Mammary epithelial cell (primary cell): ENCODE results near the gene SLC10A1.

Experiments used
- CTCF ChIP-seq, 2 donors: IDR thresholded peaks in 1 of 2; conservative IDR thresholded peaks in 1 of 2; 2 replicates each; pipeline ENCODE4 v1.5.1; 2011 to 2012; ENCODE audit warnings: inconsistent platforms in 2 of 2, low read length in 2 of 2, mild to moderate bottlenecking in 2 of 2, control low read depth in 1 of 2, low read depth in 1 of 2; ENCODE audit not compliant: insufficient read depth in 1 of 2; ENCODE audit errors: extremely low read depth in 1 of 2
- EZH2 ChIP-seq: IDR thresholded peaks from 2 replicates; pipeline ENCODE4 v1.6.1; 2012; ENCODE audit warnings: low read length, inconsistent platforms, borderline replicate concordance

GRCh38 chr14:69727860-69728259 is 69.2 kb downstream of the SLC10A1 start:
- no peak for TF ChIP-seq EZH2
- no peak for TF ChIP-seq CTCF (conservative IDR thresholded peaks at IDR 0.05 in 1 of 2, IDR thresholded peaks at IDR 0.05 in 1 of 2; ENCODE audit: extremely low read depth in 1 of 2, insufficient read depth in 1 of 2, low read depth in 1 of 2, low read length in 2 of 2)
